ENCODE results near the gene RFPL1.

GRCh38 chr22:29447906-29448305, 9.5 kb downstream of the RFPL1 start:
- TF ChIP-seq, protein P1, sequence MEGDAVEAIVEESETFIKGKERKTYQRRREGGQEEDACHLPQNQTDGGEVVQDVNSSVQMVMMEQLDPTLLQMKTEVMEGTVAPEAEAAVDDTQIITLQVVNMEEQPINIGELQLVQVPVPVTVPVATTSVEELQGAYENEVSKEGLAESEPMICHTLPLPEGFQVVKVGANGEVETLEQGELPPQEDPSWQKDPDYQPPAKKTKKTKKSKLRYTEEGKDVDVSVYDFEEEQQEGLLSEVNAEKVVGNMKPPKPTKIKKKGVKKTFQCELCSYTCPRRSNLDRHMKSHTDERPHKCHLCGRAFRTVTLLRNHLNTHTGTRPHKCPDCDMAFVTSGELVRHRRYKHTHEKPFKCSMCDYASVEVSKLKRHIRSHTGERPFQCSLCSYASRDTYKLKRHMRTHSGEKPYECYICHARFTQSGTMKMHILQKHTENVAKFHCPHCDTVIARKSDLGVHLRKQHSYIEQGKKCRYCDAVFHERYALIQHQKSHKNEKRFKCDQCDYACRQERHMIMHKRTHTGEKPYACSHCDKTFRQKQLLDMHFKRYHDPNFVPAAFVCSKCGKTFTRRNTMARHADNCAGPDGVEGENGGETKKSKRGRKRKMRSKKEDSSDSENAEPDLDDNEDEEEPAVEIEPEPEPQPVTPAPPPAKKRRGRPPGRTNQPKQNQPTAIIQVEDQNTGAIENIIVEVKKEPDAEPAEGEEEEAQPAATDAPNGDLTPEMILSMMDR (IDR thresholded peaks at IDR 0.05), result no peak
- TF ChIP-seq POLR2A (IDR thresholded peaks at IDR 0.05), result no peak

Data from uterus (tissue), 2 donors.